ENCODE results near the gene ADAT3. TPM values are rescaled to one million over a fixed set of nuclear protein-coding genes. Genes with fewer than 3 reads are reported as not detected.

Gene ADAT3
- total and polyA plus RNA-seq, 2 donors (not counting 1 experiment from before 2014, with no cell fraction given) = 0.42 to 1.7 TPM

- no peaks in the 10 kb centered on the region for H3K4me1 ChIP-seq (ENCODE audit: control insufficient read depth, extremely low read depth, insufficient read depth, low read length)
- no peak overlapping the region for H3K9ac ChIP-seq (ENCODE audit: insufficient read depth, low read length)
- H3K9me3 ChIP-seq (ENCODE audit: control insufficient read depth, insufficient read depth, low read depth, low read length) = no peaks in the 10 kb centered on the region
- TF ChIP-seq EZH2 (IDR thresholded peaks at IDR 0.05; ENCODE audit: low read length, missing control alignments) (no peak), CTCF (conservative IDR thresholded peaks at IDR 0.05 in 1 of 2, IDR thresholded peaks at IDR 0.05 in 1 of 2; ENCODE audit: low read depth in 1 of 2, low read length in 2 of 2) (no peak)
- no peak for DNase-seq (ENCODE audit: low read depth in 2 of 2)
- no peak overlapping the region for H3K27ac ChIP-seq (ENCODE audit: insufficient read depth, low read length)
- no peak overlapping the region for H3K4me2 ChIP-seq (ENCODE audit: extremely low read depth, insufficient read depth, low read length)
- no peak overlapping the region for H2AFZ ChIP-seq (ENCODE audit: low read length)
- H3K36me3 ChIP-seq (ENCODE audit: control insufficient read depth, insufficient read depth, low read length) = peaks cover 6% of the 10 kb centered on the region
- H3K79me2 ChIP-seq (ENCODE audit: control insufficient read depth, insufficient read depth, low read length) = peaks cover 68% of the 10 kb centered on the region
- peaks cover 2% of the 10 kb centered on the region for H4K20me1 ChIP-seq (ENCODE audit: control insufficient read depth, extremely low read depth, insufficient read depth, low read length)
- H3K27me3 ChIP-seq (ENCODE audit: control insufficient read depth, insufficient read depth, low read length) = no peaks in the 10 kb centered on the region
- no peak overlapping the region for H3K4me3 ChIP-seq (replicated peaks in 1 of 4; ENCODE audit: control extremely low read depth in 1 of 4, insufficient read depth in 1 of 4, low read depth in 3 of 4, low read length in 4 of 4)
These were observed 44.3 kb downstream of the ADAT3 start for GRCh38 chr19:1949304-1950101.

- no peak for DNase-seq (ENCODE audit: low read depth in 2 of 2)
- Histone ChIP-seq H3K4me2 (ENCODE audit: extremely low read depth, insufficient read depth, low read length) (no peak overlapping the region), H3K27ac (ENCODE audit: insufficient read depth, low read length) (no peak overlapping the region), H4K20me1 (ENCODE audit: control insufficient read depth, extremely low read depth, insufficient read depth, low read length) (peaks cover 2% of the 10 kb centered on the region), H3K4me3 (replicated peaks in 1 of 4; ENCODE audit: control extremely low read depth in 1 of 4, insufficient read depth in 1 of 4, low read depth in 3 of 4, low read length in 4 of 4) (no peak overlapping the region), H3K27me3 (ENCODE audit: control insufficient read depth, insufficient read depth, low read length) (no peaks in the 10 kb centered on the region), H3K9me3 (ENCODE audit: control insufficient read depth, insufficient read depth, low read depth, low read length) (no peaks in the 10 kb centered on the region), H3K4me1 (ENCODE audit: control insufficient read depth, extremely low read depth, insufficient read depth, low read length) (no peaks in the 10 kb centered on the region), H3K9ac (ENCODE audit: insufficient read depth, low read length) (no peak overlapping the region), H3K36me3 (ENCODE audit: control insufficient read depth, insufficient read depth, low read length) (peaks cover 6% of the 10 kb centered on the region), H3K79me2 (ENCODE audit: control insufficient read depth, insufficient read depth, low read length) (peaks cover 62% of the 10 kb centered on the region), H2AFZ (ENCODE audit: low read length) (no peak overlapping the region)
- TF ChIP-seq EZH2 (IDR thresholded peaks at IDR 0.05; ENCODE audit: low read length, missing control alignments) (no peak), CTCF (conservative IDR thresholded peaks at IDR 0.05 in 1 of 2, IDR thresholded peaks at IDR 0.05 in 1 of 2; ENCODE audit: low read depth in 1 of 2, low read length in 2 of 2) (no peak)
These were observed 45.4 kb downstream of the ADAT3 start for GRCh38 chr19:1950640-1951039.

- Histone ChIP-seq H3K9ac (ENCODE audit: insufficient read depth, low read length) (no peak overlapping the region), H3K27me3 (ENCODE audit: control insufficient read depth, insufficient read depth, low read length) (no peaks in the 10 kb centered on the region), H2AFZ (ENCODE audit: low read length) (no peak overlapping the region), H3K79me2 (ENCODE audit: control insufficient read depth, insufficient read depth, low read length) (peaks cover 57% of the 10 kb centered on the region), H4K20me1 (ENCODE audit: control insufficient read depth, extremely low read depth, insufficient read depth, low read length) (peaks cover 2% of the 10 kb centered on the region), H3K36me3 (ENCODE audit: control insufficient read depth, insufficient read depth, low read length) (peaks cover 6% of the 10 kb centered on the region), H3K4me3 (replicated peaks in 1 of 4; ENCODE audit: control extremely low read depth in 1 of 4, insufficient read depth in 1 of 4, low read depth in 3 of 4, low read length in 4 of 4) (no peak overlapping the region), H3K4me2 (ENCODE audit: extremely low read depth, insufficient read depth, low read length) (no peak overlapping the region), H3K27ac (ENCODE audit: insufficient read depth, low read length) (no peak overlapping the region), H3K9me3 (ENCODE audit: control insufficient read depth, insufficient read depth, low read depth, low read length) (no peaks in the 10 kb centered on the region), H3K4me1 (ENCODE audit: control insufficient read depth, extremely low read depth, insufficient read depth, low read length) (no peaks in the 10 kb centered on the region)
- TF ChIP-seq EZH2 (IDR thresholded peaks at IDR 0.05; ENCODE audit: low read length, missing control alignments) (no peak), CTCF (conservative IDR thresholded peaks at IDR 0.05 in 1 of 2, IDR thresholded peaks at IDR 0.05 in 1 of 2; ENCODE audit: low read depth in 1 of 2, low read length in 2 of 2) (no peak)
- peak in 1 of 2 donors; percentile 28 for DNase-seq (ENCODE audit: low read depth in 2 of 2)
These were observed 47.4 kb downstream of the ADAT3 start for GRCh38 chr19:1952635-1953034.
